Gastroesophageal sphincter (tissue), 3 donors: ENCODE data around the gene ENTPD1.

Experiments
- CTCF ChIP-seq, 4 experiments: fragments of 200-600 bp in 2 of 4; fragments of 450-650 bp in 2 of 4; sonication (generic) in 1 of 4; IDR thresholded peaks; one replicate each; pipeline ENCODE4 v1.5.1; 2017 to 2019; ENCODE audit warnings: antibody characterized with exemption in 4 of 4, mild to moderate bottlenecking in 2 of 4, moderate library complexity in 2 of 4
- EP300 ChIP-seq: sonication (generic); formaldehyde crosslinking; IDR thresholded peaks from one replicate; pipeline ENCODE4 v1.6.1; 2017; ENCODE audit warnings: antibody characterized with exemption, mild to moderate bottlenecking
- POLR2A ChIP-seq, 2 donors: fragments of 450-650 bp; IDR thresholded peaks; one replicate each; pipeline ENCODE4 v1.6.1; 2017; ENCODE audit warnings: antibody characterized with exemption in 2 of 2, mild to moderate bottlenecking in 2 of 2, moderate library complexity in 1 of 2
- POLR2AphosphoS5 ChIP-seq: sonication (generic); formaldehyde crosslinking; IDR thresholded peaks from one replicate; pipeline ENCODE4 v1.6.1; 2017; ENCODE audit warnings: antibody characterized with exemption

GRCh38 chr10:95706573-95706972 is 49.4 kb upstream of the ENTPD1 start:
- TF ChIP-seq CTCF (IDR thresholded peaks at IDR 0.05) = no peak
- no peak for TF ChIP-seq POLR2AphosphoS5
- TF ChIP-seq POLR2A (IDR thresholded peaks at IDR 0.05) = no peak
- no peak for TF ChIP-seq EP300
